NT2/D1 (cell line): Measurements from ENCODE around the gene CFAP54.

Experiments used
- DNase-seq: peaks from one replicate; pipeline ENCODE4 v3.0.0-alpha.2; 2011; ENCODE audit warnings: low read depth, low spot score
- H3K27me3 ChIP-seq: 2 replicates; pipeline ENCODE4 v1.6.0; 2011; ENCODE audit warnings: mild to moderate bottlenecking; ENCODE audit not compliant: insufficient read length, insufficient read depth
- H3K36me3 ChIP-seq: 2 replicates; pipeline ENCODE4 v1.6.1; 2011; ENCODE audit warnings: mild to moderate bottlenecking, low read length, mixed read lengths; ENCODE audit not compliant: insufficient read depth, insufficient read length
- H3K4me1 ChIP-seq: 2 replicates; pipeline ENCODE4 v1.5.1; 2011; ENCODE audit not compliant: insufficient read depth, insufficient read length
- H3K4me3 ChIP-seq: 2 replicates; pipeline ENCODE4 v1.5.1; 2011; ENCODE audit warnings: low read depth; ENCODE audit not compliant: insufficient read length
- H3K9ac ChIP-seq: 2 replicates; pipeline ENCODE4 v1.6.0; 2011; ENCODE audit warnings: low read depth; ENCODE audit not compliant: insufficient read length
- H3K9me3 ChIP-seq: 2 replicates; pipeline ENCODE4 v1.5.1; 2011; ENCODE audit warnings: mild to moderate bottlenecking, low read length; ENCODE audit not compliant: insufficient read depth
- SUZ12 ChIP-seq: IDR thresholded peaks from 2 replicates; pipeline ENCODE4 v1.6.1; 2011; ENCODE audit not compliant: insufficient read length, insufficient read depth; ENCODE audit errors: extremely low read depth
- YY1 ChIP-seq: IDR thresholded peaks from 2 replicates; pipeline ENCODE4 v1.6.1; 2011; ENCODE audit not compliant: insufficient read length, insufficient read depth
- ZNF274 ChIP-seq: IDR thresholded peaks from 2 replicates; pipeline ENCODE4 v1.6.1; 2011; ENCODE audit warnings: mild to moderate bottlenecking, low read depth, low read length

Gene CFAP54

GRCh38 chr12:96908423-96908675 is 419.0 kb downstream of the CFAP54 start:
- Histone ChIP-seq H3K9me3 (no peaks in the 10 kb centered on the region), H3K27me3 (no peaks in the 10 kb centered on the region), H3K36me3 (peaks cover 16% of the 10 kb centered on the region), H3K4me3 (peak overlapping the region; percentile 85), H3K9ac (peak overlapping the region; percentile 58), H3K4me1 (no peaks in the 10 kb centered on the region)
- TF ChIP-seq ZNF274: no peak
- TF ChIP-seq SUZ12: no peak
- TF ChIP-seq YY1: no peak
- DNase-seq: no peak

- Histone ChIP-seq H3K9me3 (no peaks in the 10 kb centered on the region), H3K4me3 (no peak overlapping the region), H3K9ac (no peak overlapping the region), H3K4me1 (no peaks in the 10 kb centered on the region), H3K27me3 (no peaks in the 10 kb centered on the region), H3K36me3 (peaks cover 19% of the 10 kb centered on the region)
- no peak for DNase-seq
- TF ChIP-seq ZNF274 (no peak), YY1 (no peak), SUZ12 (no peak)
These were observed 422.9 kb downstream of the CFAP54 start for GRCh38 chr12:96912261-96912660.

- Histone ChIP-seq H3K36me3 (peaks cover 19% of the 10 kb centered on the region), H3K27me3 (no peaks in the 10 kb centered on the region), H3K4me1 (no peaks in the 10 kb centered on the region), H3K9me3 (no peaks in the 10 kb centered on the region), H3K9ac (no peak overlapping the region), H3K4me3 (no peak overlapping the region)
- DNase-seq: no peak
- no peak for TF ChIP-seq YY1
- no peak for TF ChIP-seq ZNF274
- no peak for TF ChIP-seq SUZ12
These were observed 423.6 kb downstream of the CFAP54 start for GRCh38 chr12:96912943-96913342.

- H3K9me3 ChIP-seq: peaks cover 15% of the 10 kb centered on the region
- no peak overlapping the region for H3K9ac ChIP-seq
- H3K27me3 ChIP-seq: no peaks in the 10 kb centered on the region
- H3K4me1 ChIP-seq: no peaks in the 10 kb centered on the region
- TF ChIP-seq SUZ12 (no peak), YY1 (no peak), ZNF274 (no peak)
- H3K36me3 ChIP-seq: no peaks in the 10 kb centered on the region
- H3K4me3 ChIP-seq: no peak overlapping the region
- DNase-seq: no peak
These were observed 430.3 kb downstream of the CFAP54 start for GRCh38 chr12:96919510-96920210.
